ENCODE results near the gene C11orf68.

Gene C11orf68

DNA sequence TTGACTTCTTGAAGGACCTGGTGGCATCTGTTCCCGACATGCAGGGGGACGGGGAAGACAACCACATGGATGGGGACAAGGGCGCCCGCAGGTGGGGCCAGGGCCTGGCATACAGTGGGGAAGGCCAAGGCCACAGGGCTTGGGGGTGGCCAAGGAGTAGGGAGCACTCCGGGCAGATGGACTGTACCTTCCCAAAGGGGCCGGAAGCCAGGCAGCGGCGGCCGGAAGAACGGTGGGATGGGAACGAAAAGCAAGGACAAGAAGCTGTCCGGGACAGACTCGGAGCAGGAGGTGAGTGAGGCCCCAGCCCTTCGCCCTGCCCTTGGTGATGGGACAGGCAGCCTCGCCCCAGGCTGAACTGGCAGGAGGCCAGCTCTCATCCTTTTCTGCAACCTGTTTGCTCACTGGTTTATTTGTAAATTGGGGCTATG is 1.5 kb upstream of the C11orf68 start:
- DNase-seq (ENCODE audit: insufficient read length) = no peak
- no peak for FAIRE-seq
- no peak for TF ChIP-seq POLR2A (IDR thresholded peaks at IDR 0.05; ENCODE audit: low read depth, low read length)
- no peak for TF ChIP-seq POLR2AphosphoS5 (IDR thresholded peaks at IDR 0.05; ENCODE audit: low read depth, low read length)
- no peak for TF ChIP-seq TAF1 (IDR thresholded peaks at IDR 0.05; ENCODE audit: borderline replicate concordance, low read depth, low read length)

DNA sequence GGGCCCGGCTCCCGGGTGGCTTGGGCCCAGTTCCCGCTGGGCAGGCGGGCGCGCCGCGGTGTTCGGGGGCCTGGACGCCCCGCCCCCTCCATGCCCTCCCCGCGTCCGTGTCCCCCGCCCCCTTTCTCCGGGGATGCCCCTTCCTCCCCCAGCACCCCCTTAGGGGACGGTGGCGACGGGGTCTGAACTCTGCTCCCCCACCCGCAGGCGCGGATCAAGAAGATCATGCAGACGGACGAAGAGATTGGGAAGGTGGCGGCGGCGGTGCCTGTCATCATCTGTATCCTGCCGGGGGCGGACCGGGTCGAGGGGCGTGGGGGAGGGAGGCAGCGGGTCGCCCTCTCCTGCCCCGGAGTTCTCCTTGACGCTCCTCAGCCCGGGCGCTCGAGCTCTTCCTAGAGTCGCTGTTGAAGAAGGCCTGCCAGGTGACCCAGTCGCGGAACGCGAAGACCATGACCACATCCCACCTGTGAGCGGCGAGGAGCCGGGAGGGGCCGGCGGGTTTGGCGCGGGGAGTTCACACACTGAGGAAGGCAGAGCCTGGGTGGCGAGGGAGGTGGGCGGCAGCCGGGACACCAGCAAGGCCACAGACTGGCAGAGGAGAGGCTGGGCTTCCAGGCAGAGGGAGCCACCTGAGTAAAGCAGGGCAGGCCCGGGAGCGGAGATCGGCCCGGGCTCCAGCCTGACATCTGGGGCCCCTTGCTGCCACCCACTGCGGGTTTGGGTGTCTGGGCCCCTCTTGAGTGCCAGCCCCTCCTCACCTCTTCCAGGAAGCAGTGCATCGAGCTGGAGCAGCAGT is 910 bp upstream of the C11orf68 start:
- FAIRE-seq (no peak), DNase-seq (ENCODE audit: insufficient read length) (peak; percentile 74)
- TF ChIP-seq TAF1 (IDR thresholded peaks at IDR 0.05; ENCODE audit: borderline replicate concordance, low read depth, low read length) (0 out of 2 replicates have a peak, but pooled peaks have one; percentile 30), POLR2AphosphoS5 (IDR thresholded peaks at IDR 0.05; ENCODE audit: low read depth, low read length) (no peak), POLR2A (IDR thresholded peaks at IDR 0.05; ENCODE audit: low read depth, low read length) (no peak)

DNA sequence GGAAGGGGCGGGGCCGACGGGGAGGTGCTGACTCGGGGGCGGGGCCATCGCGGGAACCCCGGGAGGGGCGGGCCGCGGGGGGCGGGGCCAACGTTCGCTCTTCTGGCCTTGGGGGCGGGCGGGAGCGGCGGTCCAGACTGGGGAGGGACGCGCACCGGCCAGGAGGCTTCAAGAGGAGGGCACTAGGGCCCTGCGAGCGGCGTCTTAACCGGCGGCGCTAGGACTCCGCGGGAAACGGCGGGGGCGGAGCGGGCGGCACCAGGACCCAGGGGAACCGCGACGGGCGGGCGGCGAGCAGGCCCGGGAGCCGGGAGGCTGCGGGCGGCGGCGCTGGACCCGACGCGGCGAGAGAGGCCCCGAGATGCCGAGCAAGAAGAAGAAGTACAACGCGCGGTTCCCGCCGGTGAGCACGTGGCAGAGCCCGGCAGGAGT is 295 bp upstream of the C11orf68 start, which contains the start of gene DRAP1:
Gene DRAP1 (plus strand): TSS at position 286 of the 432 bp plus-strand sequence. CDS start 76 bp downstream, at position 362.
- DNase-seq (ENCODE audit: insufficient read length) (peak; percentile 97), FAIRE-seq (no peak)
- TF ChIP-seq POLR2A (IDR thresholded peaks at IDR 0.05; ENCODE audit: low read depth, low read length) (peak; percentile 46; the same call in 1 of the 2 replicates), POLR2AphosphoS5 (IDR thresholded peaks at IDR 0.05; ENCODE audit: low read depth, low read length) (no peak)

DNA sequence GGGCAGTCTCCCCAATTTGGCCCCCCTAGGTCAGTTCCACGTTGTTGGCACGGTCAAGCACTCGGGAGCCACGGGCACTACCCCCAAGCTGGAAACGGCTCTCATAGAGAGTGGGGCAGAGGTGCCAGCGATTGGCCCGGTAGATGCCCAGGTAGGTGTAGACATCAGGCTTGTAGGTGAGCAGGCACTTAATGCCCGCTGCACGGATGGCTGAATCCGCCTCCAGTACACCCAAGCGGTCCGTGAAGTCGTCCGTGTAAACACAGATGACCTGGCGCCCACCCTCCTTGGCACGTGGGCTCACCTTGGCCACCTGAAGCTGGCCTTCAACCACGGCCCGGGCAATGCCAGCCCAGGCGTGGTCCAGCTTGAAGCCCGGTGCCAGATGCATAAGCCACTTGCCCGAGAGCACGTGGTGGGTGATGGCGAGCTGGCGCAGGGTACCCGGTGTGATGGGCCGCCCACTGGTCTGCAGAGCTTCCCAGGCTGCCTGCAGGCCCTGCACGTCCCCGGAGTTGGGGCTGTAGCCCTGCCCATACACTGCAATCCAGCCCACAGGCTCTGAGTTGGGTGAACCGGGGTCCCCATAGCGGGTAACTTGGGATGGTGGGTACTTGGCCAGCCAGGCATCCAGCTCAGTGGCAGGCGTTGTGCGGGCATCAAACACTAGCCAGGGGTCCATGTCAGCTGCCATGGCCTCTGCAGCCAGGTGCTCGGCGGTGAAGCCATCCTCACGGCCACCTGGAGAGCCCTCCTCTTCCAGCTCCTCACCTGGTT is 1.2 kb downstream of the C11orf68 start:
- DNase-seq (ENCODE audit: insufficient read length) (no peak), FAIRE-seq (peak; percentile 63)
- TF ChIP-seq TAF1 (IDR thresholded peaks at IDR 0.05; ENCODE audit: borderline replicate concordance, low read depth, low read length) = no peak
- TF ChIP-seq POLR2AphosphoS5 (IDR thresholded peaks at IDR 0.05; ENCODE audit: low read depth, low read length) = no peak
- TF ChIP-seq POLR2A (IDR thresholded peaks at IDR 0.05; ENCODE audit: low read depth, low read length) = no peak

DNA sequence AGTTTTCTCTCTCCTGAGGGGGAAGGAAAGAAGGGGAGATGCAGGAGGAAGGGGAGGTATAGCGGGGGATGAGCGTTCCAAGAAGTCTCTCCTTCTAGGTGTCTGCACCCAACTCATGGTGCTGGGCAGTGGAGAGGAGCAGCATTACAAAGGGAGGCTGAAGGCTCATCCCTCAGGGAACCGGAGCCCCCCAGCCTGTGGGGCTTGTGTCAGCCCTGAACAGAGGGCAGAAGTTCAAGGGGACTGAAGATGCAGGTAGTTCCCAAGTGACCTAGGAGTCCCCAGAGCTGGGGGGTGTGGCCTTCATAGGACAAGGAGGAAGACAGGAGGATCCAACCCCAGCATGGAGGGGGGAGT is 1.8 kb downstream of the C11orf68 start:
- DNase-seq (ENCODE audit: insufficient read length) = no peak
- no peak for FAIRE-seq
- TF ChIP-seq TAF1 (IDR thresholded peaks at IDR 0.05; ENCODE audit: borderline replicate concordance, low read depth, low read length) (no peak), POLR2A (IDR thresholded peaks at IDR 0.05; ENCODE audit: low read depth, low read length) (no peak), POLR2AphosphoS5 (IDR thresholded peaks at IDR 0.05; ENCODE audit: low read depth, low read length) (no peak)

DNA sequence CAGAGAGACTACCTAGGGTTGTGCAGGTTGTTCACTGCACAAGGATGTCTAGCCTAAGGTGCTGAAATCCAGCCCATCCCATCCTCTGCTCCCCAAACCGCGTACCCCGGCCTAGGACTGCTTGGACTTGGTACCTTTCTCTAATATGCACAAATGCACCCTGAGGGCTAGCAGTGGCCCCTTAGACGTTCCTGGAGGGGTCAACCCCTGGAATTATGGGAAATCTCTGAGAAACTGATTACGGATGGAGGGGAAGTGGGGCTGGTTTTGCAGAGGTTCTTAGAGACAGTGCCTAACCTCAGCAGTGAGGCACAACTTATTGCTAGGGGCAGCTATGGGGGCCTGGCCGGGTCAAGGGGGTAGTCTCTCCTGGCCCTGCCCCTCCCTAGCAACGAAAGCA is 2.5 kb downstream of the C11orf68 start:
- no peak for FAIRE-seq
- no peak for DNase-seq (ENCODE audit: insufficient read length)
- TF ChIP-seq TAF1 (IDR thresholded peaks at IDR 0.05; ENCODE audit: borderline replicate concordance, low read depth, low read length) = no peak

DNA sequence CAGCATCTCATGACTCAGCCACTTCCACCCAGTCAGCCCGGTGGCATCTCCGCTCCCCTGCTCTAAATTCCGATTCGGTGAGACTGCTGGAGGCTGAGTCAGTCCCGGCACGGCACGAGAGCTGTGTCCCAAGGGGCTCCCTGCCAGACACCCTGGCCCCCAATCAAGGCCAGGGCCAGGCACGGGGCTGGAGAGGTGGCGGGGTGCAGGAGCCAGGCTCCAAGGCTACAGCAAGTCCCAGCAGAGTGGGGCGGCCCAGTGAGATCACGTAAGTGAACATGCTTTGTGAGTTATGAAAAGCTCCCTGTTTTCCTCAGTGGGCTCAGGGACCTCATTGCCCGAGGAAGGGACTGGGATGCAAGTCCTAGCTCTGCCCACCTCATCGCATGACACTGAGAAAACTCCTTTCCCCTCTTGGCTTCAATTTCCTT is 3.0 kb downstream of the C11orf68 start:
- DNase-seq (ENCODE audit: insufficient read length) (no peak), FAIRE-seq (no peak)
- TF ChIP-seq POLR2A (IDR thresholded peaks at IDR 0.05; ENCODE audit: low read depth, low read length) (no peak), TAF1 (IDR thresholded peaks at IDR 0.05; ENCODE audit: borderline replicate concordance, low read depth, low read length) (no peak), POLR2AphosphoS5 (IDR thresholded peaks at IDR 0.05; ENCODE audit: low read depth, low read length) (no peak)

DNA sequence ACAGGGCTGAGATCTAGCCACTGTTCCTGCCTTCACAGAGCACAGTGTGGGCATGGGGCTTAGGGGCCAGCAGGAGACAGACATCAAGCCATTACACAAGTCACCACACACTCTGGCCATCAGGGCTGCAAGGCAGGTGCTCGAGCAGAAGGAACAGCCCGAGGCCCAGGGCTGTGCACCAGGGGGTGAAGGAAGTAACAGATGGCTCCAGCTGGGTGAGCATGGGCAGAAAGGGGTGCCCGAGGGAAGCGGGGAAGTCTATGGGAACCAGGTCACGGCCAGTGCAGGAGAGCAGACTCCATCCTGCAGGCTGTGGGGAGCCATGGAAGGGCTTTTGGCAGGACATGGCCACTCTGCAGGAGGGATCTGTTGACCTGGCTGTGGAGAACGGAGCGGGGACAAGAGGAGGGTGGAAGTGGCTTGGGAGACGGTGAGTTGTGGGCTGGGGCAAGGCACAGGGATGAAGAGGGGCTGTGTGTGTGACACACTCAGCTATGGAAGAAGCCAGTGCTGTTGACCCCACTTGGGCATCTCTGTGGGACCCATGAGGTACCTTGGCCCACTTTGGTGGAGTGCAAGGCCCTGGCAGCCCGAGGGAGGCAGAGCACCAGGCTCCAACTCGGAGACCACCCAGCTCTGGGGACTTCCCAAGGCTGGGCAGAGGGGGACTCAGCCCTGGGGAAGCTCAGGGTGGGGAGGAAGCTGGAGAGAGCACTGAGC is 3.6 kb downstream of the C11orf68 start:
- DNase-seq (ENCODE audit: insufficient read length) (no peak), FAIRE-seq (no peak)
- TF ChIP-seq POLR2AphosphoS5 (IDR thresholded peaks at IDR 0.05; ENCODE audit: low read depth, low read length) (no peak), TAF1 (IDR thresholded peaks at IDR 0.05; ENCODE audit: borderline replicate concordance, low read depth, low read length) (no peak), POLR2A (IDR thresholded peaks at IDR 0.05; ENCODE audit: low read depth, low read length) (no peak)

DNA sequence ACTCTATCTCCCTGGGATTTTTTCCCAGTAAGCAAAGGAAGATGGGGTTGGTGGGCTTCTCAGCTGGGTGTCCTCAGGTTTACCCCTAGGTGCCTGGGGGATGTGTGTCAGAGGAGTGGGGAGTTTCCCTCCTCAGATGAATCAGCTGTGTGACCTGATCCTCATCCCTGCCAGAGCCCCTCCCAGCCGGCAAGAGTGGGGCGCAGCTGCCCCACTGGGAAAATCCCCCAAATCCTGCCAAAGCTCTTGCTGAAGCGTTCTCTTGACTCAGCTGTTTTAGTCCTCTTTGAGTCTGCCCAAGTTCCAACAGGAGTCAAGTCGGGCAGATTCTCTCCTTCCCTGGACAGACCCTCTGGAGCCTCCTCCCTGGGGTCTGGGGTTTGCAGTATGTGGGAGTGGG is 6.0 kb downstream of the C11orf68 start:
- DNase-seq (ENCODE audit: insufficient read length) (no peak), FAIRE-seq (peak; percentile 17)

DNA sequence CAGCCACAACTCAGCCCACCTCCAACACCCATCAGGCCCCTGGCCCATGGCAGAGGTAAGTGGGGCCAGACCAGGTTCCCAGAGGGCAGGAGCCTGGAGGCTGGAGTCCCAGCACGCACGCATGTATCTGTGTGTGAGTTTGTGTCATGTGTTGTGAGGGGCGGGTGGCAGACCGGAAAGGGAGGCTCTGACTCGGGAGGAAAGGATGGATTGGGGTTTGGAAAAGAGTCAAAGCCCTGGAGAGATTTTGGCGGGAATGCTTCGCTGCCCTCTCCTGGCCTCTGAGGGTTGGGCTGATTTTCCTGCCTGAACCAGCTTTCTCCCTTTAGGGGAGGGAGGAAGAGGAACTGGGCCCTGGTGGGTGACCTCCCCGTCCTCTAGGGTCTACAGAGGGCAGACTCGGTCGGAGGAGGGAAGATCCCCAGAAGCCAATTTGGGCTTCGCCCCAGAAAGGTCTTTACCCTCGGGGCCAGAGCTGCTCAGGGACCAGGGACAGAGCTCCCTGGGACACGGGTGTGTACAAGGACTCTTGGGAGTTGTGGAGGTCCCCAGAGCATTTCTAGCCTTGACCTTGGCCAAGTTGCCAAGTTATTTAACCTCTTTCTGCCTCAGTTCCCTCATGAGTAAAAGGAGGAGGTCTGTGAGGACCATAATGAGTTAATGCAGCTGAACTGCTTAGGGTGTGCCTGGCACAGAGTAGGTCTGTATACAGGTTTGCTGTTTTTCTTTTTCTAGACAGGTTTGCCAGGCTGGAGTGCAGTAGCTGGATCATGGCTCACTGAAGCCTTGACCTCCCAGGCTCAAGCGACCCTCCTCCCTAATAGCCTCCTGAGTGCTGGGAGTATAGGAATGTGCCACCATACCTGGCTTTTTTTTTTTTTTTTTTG is 6.9 kb downstream of the C11orf68 start:
- DNase-seq (ENCODE audit: insufficient read length) (no peak), FAIRE-seq (no peak)
- TF ChIP-seq POLR2AphosphoS5 (IDR thresholded peaks at IDR 0.05; ENCODE audit: low read depth, low read length) (no peak), TAF1 (IDR thresholded peaks at IDR 0.05; ENCODE audit: borderline replicate concordance, low read depth, low read length) (no peak), POLR2A (IDR thresholded peaks at IDR 0.05; ENCODE audit: low read depth, low read length) (no peak)

More for the DNA sequence above, 6.0 kb downstream of the C11orf68 start:
- TF ChIP-seq TAF1 (IDR thresholded peaks at IDR 0.05; ENCODE audit: borderline replicate concordance, low read depth, low read length) = no peak
- TF ChIP-seq POLR2AphosphoS5 (IDR thresholded peaks at IDR 0.05; ENCODE audit: low read depth, low read length) = no peak
- no peak for TF ChIP-seq POLR2A (IDR thresholded peaks at IDR 0.05; ENCODE audit: low read depth, low read length)

Data from GM12892 (cell line).